Measurements from ENCODE around the gene KIZ. TPM values are rescaled to one million over a fixed set of nuclear protein-coding genes. Genes with fewer than 3 reads are reported as not detected.

KIZ gene
- total RNA-seq, 1 experiment from 2014 or later: 17.6 TPM

GRCh38 chr20:21090721-21091120 is 35.2 kb upstream of the KIZ start (continued):
- TF ChIP-seq ZBTB33 (IDR thresholded peaks at IDR 0.05; ENCODE audit: extremely low read depth, insufficient replicate concordance, low read length) (no peak), CBX3 (IDR thresholded peaks at IDR 0.05; ENCODE audit: low read depth) (no peak), TCF7L2 (IDR thresholded peaks at IDR 0.05; ENCODE audit: borderline replicate concordance, extremely low read depth, insufficient read depth, insufficient read length) (no peak)

- POLR2A ChIA-PET: no interaction called here
- intact Hi-C loops (cut with micrococcal nuclease): no loop called here
Measured at GRCh38 chr20:21092806-21093205, 33.1 kb upstream of the KIZ start.

More at GRCh38 chr20:21092806-21093205, 33.1 kb upstream of the KIZ start:
- ChIA-PET RAD21 (ENCODE audit: low non-redundant PET in 1 of 2, low total read pairs in 2 of 2, uncharacterized antibody in 2 of 2, unreplicated experiment in 2 of 2) (no interaction called here), CTCF (no interaction called here)
- Histone ChIP-seq H3K36me3 (ENCODE audit: control insufficient read depth in 1 of 2, insufficient read depth in 2 of 2, low read length in 2 of 2) (no peaks in the 10 kb centered on the region), H3K4me3 (replicated peaks in 1 of 2; ENCODE audit: low read depth in 1 of 2, low read length in 2 of 2) (no peak overlapping the region), H3K9me2 (ENCODE audit: insufficient read depth) (no peaks in the 10 kb centered on the region), H2AFZ (ENCODE audit: low read depth, low read length, poor library complexity, severe bottlenecking) (no peak overlapping the region), H3K9me3 (ENCODE audit: control insufficient read depth in 1 of 2, insufficient read depth in 1 of 2, low read depth in 1 of 2, low read length in 2 of 2) (no peaks in the 10 kb centered on the region), H3K4me2 (ENCODE audit: low read length) (no peak overlapping the region), H3K27ac (ENCODE audit: low read depth, low read length) (no peak overlapping the region), H4K20me1 (ENCODE audit: insufficient read depth) (no peaks in the 10 kb centered on the region), H3K27me3 (ENCODE audit: insufficient read depth, low read length) (no peaks in the 10 kb centered on the region), H3K4me1 (ENCODE audit: control insufficient read depth in 1 of 2, insufficient read depth in 2 of 2, low read length in 2 of 2) (peaks cover 0 to 7% of the 10 kb centered on the region in 2 experiments; a peak in 2 of 4 replicates), H3K79me2 (ENCODE audit: insufficient read depth, low read length) (no peaks in the 10 kb centered on the region), H3K9ac (ENCODE audit: low read length) (no peak overlapping the region)
- BruUV-seq (replicated peaks): no TSS peak
- ATAC-seq: no peak
- TF ChIP-seq EZH2phosphoT487 (IDR thresholded peaks at IDR 0.05; ENCODE audit: borderline replicate concordance) (no peak), TCF7L2 (IDR thresholded peaks at IDR 0.05; ENCODE audit: borderline replicate concordance, extremely low read depth, insufficient read depth, insufficient read length) (no peak), ATF3 (IDR thresholded peaks at IDR 0.05) (no peak), EZH2 (IDR thresholded peaks at IDR 0.05) (no peak), EGR1 (IDR thresholded peaks at IDR 0.05; ENCODE audit: low read depth) (no peak), ZFX (IDR thresholded peaks at IDR 0.05) (no peak), CBX3 (IDR thresholded peaks at IDR 0.05; ENCODE audit: low read depth) (no peak), ZBTB33 (IDR thresholded peaks at IDR 0.05; ENCODE audit: extremely low read depth, insufficient replicate concordance, low read length) (no peak), POLR2AphosphoS5 (IDR thresholded peaks at IDR 0.05; ENCODE audit: low read depth, low read length) (no peak), ZNF274 (IDR thresholded peaks at IDR 0.05; ENCODE audit: low read depth, low read length) (no peak), CTCF (IDR thresholded peaks at IDR 0.05 in 2 of 3, conservative IDR thresholded peaks at IDR 0.05 in 1 of 3; ENCODE audit: borderline replicate concordance in 1 of 3, insufficient read depth in 1 of 3, low read depth in 2 of 3, low read length in 2 of 3) (no peak), RAD21 (IDR thresholded peaks at IDR 0.05; ENCODE audit: low read depth) (no peak), CEBPB (IDR thresholded peaks at IDR 0.05; ENCODE audit: low read depth) (no peak), SP1 (IDR thresholded peaks at IDR 0.05; ENCODE audit: low read depth) (no peak), FOSL1 (IDR thresholded peaks at IDR 0.05; ENCODE audit: low read depth) (no peak), MAX (IDR thresholded peaks at IDR 0.05) (no peak)
- no peak for DNase-seq (ENCODE audit: low read depth, low spot score)
